ENCODE measurements around the gene DCAF12. TPM values are rescaled to one million over a fixed set of nuclear protein-coding genes. Genes with fewer than 3 reads are reported as not detected.
A peak's percentile ranks its signal among the peaks of the same experiment; 100 is the strongest.

The DCAF12 gene
- total RNA-seq (2014; rRNA removed; shearing (Covaris generic); ENCODE audit: low replicate concordance): 56.7 and 86.3 TPM in 2 replicates

DNA sequence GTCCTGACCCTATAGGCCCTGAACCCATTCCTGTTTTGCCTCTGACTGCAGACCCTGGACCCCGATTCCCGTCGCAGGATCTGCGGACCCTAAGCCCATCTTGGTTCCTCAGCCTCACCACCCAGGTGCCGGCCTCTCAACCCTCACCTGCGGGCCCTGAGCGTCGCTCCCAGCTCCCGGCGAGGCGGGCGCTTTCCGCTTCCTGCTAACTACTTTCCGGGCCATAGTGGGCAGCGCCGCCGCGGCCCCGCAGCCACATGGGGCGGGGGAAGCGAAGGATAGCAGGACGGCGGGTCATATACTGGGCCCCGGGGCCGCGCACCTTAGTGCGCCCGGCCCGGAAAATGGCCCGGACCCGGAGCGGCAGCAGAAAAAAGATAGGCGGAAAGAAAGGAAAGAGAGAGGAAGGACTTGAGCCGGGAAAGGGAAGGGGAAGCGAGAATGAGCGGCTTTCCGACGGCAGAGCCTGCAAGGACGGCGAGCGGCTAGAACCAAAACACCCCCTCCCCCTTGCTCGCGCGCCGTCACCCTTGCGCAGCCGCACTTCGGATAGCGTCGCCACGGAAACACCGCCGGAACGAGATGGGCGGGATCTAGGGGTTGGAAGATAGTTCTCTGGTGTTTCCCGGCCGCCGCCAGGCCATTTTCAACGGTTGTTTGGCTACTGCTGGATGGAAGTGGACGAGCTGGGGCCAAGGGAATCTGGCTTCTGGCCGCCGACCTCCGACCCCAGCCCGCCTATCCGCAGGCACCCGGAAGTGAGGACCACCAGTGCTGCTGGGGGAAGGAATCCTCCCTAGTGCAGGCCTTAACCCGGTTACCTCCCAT lies at the start of gene DCAF12:
Gene DCAF12 (minus strand): TSS at position 492 of the 828 bp plus-strand sequence. CDS start 267 bp downstream, at position 225.
- Histone ChIP-seq H3K4me3 (ENCODE audit: low read length) (peak within 1 kb of the TSS; percentile 83), H2AFZ (ENCODE audit: low read length) (0 out of 2 replicates have a peak within 1 kb of the TSS, but pooled peaks have one; percentile 17)

DNA sequence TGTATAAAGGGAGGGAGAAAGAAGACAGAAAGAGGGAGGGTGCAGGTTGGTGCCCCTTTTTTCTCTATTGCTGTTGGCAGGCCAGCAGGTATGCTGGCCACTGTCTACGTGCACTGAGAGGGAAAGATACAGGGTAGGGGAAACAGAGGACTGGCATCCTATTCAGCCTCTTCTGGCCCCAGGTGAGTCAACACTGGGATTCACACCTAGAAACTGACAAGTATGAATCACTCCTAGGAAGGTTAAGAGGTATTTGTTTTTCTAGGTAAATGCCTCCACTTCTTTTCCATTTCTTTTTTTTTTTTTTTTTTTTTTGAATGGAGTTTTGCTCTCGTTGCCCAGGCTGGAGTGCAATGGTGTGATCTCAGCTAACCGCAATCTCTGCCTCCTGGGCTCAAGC lies 49.6 kb upstream of the DCAF12 start:
- Histone ChIP-seq H3K4me3 (ENCODE audit: low read length) (no peak overlapping the region), H3K9me2 (replicated peaks; ENCODE audit: insufficient read depth, low read length) (no peaks in the 10 kb centered on the region), H3K9me3 (ENCODE audit: low read length) (no peaks in the 10 kb centered on the region), H4K20me1 (ENCODE audit: insufficient read depth, low read depth, low read length) (no peaks in the 10 kb centered on the region), H3K79me2 (ENCODE audit: low read length) (peaks cover 26% of the 10 kb centered on the region), H2AFZ (ENCODE audit: low read length) (no peak overlapping the region), H3K36me3 (ENCODE audit: insufficient read depth, low read length) (no peaks in the 10 kb centered on the region), H3K27me3 (ENCODE audit: low read length) (no peaks in the 10 kb centered on the region), H3K4me2 (ENCODE audit: low read depth, low read length, poor library complexity, severe bottlenecking) (no peak overlapping the region), H3K9ac (ENCODE audit: low read length) (no peak overlapping the region), H3K27ac (ENCODE audit: low read length) (no peak overlapping the region), H3K4me1 (ENCODE audit: low read length) (peaks cover 25% of the 10 kb centered on the region)
- no peak for DNase-seq

More for the DNA sequence above, at the start of gene DCAF12:
- DNase-seq: peak; percentile 97
- H3K9ac ChIP-seq (ENCODE audit: low read length): peak within 1 kb of the TSS; percentile 92
- peaks cover 39% of the 10 kb centered on the region for H3K4me1 ChIP-seq (ENCODE audit: low read length)
- peaks cover 48% of the 10 kb centered on the region for H3K79me2 ChIP-seq (ENCODE audit: low read length)
- peaks cover 28% of the 10 kb centered on the region; the same call in 1 of the 2 replicates for H4K20me1 ChIP-seq (ENCODE audit: insufficient read depth, low read depth, low read length)
- H3K9me2 ChIP-seq (replicated peaks; ENCODE audit: insufficient read depth, low read length): no peaks in the 10 kb centered on the region
- H3K36me3 ChIP-seq (ENCODE audit: insufficient read depth, low read length): peaks cover 19% of the 10 kb centered on the region; the same call in 1 of the 2 replicates
- H3K27ac ChIP-seq (ENCODE audit: low read length): peak within 1 kb of the TSS; percentile 94
- H3K9me3 ChIP-seq (ENCODE audit: low read length): no peaks in the 10 kb centered on the region
- peak within 1 kb of the TSS; percentile 95 for H3K4me2 ChIP-seq (ENCODE audit: low read depth, low read length, poor library complexity, severe bottlenecking)
- no peaks in the 10 kb centered on the region for H3K27me3 ChIP-seq (ENCODE audit: low read length)

DNA sequence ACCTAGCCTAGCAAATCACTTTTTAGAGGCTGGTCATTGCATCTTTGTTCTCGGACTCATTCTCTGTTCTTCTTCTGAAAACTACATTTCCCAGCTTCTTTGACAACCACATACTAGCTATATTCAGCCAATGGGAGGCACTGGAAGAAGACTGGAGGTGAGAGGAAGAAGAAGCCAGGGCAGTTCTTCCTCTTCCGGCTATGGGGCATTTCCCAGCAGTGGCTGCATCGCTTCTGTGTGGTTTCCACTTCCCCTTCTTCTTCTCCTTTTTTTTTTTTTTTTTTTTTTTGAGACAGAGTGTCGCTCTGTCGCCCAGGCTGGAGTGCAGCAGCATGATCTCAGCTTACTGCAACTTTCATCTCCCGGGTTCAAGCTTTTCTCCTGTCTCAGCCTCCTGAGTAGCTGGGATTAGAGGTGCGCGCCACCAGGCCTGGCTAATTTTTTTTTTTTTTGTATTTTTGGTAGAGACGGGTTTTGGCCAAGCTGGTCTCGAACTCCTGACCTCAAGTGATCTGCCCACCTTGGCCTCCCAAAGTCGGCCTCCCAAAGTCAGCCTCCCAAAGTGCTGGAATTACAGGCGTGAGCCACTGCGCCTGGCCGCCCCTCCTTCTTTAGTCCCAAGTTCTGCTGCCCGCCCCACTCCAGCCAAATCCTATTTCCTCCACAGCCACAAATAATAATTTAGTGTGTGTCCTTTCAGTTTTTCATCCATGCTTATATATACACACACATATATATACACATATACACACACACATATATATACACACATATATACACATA lies 45.4 kb upstream of the DCAF12 start:
- H2AFZ ChIP-seq (ENCODE audit: low read length): peak overlapping the region; percentile 83
- peaks cover 10% of the 10 kb centered on the region for H3K4me1 ChIP-seq (ENCODE audit: low read length)
- peak overlapping the region; percentile 30; the same call in 1 of the 2 replicates for H3K4me3 ChIP-seq (ENCODE audit: low read length)
- no peak overlapping the region for H3K27ac ChIP-seq (ENCODE audit: low read length)
- H3K9me2 ChIP-seq (replicated peaks; ENCODE audit: insufficient read depth, low read length): no peaks in the 10 kb centered on the region
- H3K36me3 ChIP-seq (ENCODE audit: insufficient read depth, low read length): no peaks in the 10 kb centered on the region
- peak overlapping the region; percentile 41 for H3K9ac ChIP-seq (ENCODE audit: low read length)
- H3K27me3 ChIP-seq (ENCODE audit: low read length): no peaks in the 10 kb centered on the region
- no peaks in the 10 kb centered on the region for H3K9me3 ChIP-seq (ENCODE audit: low read length)
- no peaks in the 10 kb centered on the region for H4K20me1 ChIP-seq (ENCODE audit: insufficient read depth, low read depth, low read length)
- peak overlapping the region; percentile 54 for H3K4me2 ChIP-seq (ENCODE audit: low read depth, low read length, poor library complexity, severe bottlenecking)
- H3K79me2 ChIP-seq (ENCODE audit: low read length): no peaks in the 10 kb centered on the region
- peak; percentile 88 for DNase-seq

DNA sequence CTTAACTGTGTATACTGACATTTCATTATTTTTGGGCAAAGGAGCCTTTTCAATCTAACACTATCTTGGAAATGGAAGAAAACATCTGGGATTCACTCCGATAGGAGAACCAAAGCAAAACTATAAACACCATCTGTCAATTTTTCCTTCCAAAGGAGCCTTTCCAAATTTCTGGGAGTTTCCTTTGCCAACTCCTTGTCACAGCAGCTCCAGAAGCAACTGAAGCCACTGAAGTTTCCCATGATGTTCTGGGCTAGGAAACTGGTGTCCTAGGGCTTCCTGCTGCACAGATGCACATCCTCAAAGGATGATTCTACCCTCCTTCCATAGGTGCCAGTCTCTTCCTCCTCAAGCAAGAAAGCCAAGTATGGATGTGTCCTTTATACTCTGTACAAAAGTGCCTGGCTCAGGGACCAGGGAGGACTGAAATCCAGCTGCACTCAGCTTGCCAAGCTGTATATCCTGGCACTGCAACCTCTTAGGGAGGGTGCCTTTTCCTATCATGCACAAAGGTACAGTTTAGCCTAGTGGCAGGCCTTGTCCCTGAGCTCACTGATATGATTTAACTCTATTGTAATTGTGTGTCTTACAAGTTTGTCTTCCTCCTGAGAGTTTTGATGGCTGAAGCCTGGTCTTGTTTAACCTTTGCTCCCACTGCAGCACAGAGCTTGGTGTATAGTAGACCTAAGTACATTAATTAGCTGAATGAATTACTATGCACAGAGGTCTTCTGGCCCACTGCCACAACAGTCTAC lies 43.9 kb upstream of the DCAF12 start:
- Histone ChIP-seq H3K4me2 (ENCODE audit: low read depth, low read length, poor library complexity, severe bottlenecking) (no peak overlapping the region), H3K27me3 (ENCODE audit: low read length) (no peaks in the 10 kb centered on the region), H3K27ac (ENCODE audit: low read length) (no peak overlapping the region), H3K36me3 (ENCODE audit: insufficient read depth, low read length) (no peaks in the 10 kb centered on the region), H4K20me1 (ENCODE audit: insufficient read depth, low read depth, low read length) (no peaks in the 10 kb centered on the region), H3K79me2 (ENCODE audit: low read length) (no peaks in the 10 kb centered on the region), H2AFZ (ENCODE audit: low read length) (peak overlapping the region; percentile 63; the same call in 1 of the 2 replicates), H3K4me3 (ENCODE audit: low read length) (no peak overlapping the region), H3K9ac (ENCODE audit: low read length) (no peak overlapping the region), H3K4me1 (ENCODE audit: low read length) (peaks cover 10% of the 10 kb centered on the region), H3K9me2 (replicated peaks; ENCODE audit: insufficient read depth, low read length) (no peaks in the 10 kb centered on the region), H3K9me3 (ENCODE audit: low read length) (no peaks in the 10 kb centered on the region)
- DNase-seq: no peak

DNA sequence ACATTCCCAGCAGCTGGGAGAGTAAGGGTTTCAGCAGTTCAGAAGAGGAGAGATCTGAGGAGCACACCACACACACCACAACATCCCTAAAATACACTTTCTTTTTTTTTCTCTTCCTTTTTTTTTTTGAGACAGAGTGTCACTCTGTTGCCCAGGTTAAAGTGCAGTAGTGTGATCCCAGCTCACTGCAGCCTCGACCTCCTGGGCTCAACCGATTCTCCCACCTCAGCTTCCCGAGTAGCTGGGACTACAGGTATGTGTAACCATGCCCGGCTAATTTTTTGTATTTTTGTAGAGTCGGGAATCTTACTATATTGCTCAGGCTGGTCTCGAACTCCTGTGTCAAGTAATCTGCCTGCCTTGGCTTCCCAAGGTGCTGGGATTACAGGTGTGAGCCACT lies 42.6 kb upstream of the DCAF12 start:
- H3K9me2 ChIP-seq (replicated peaks; ENCODE audit: insufficient read depth, low read length): no peaks in the 10 kb centered on the region
- no peaks in the 10 kb centered on the region for H3K27me3 ChIP-seq (ENCODE audit: low read length)
- H3K36me3 ChIP-seq (ENCODE audit: insufficient read depth, low read length): no peaks in the 10 kb centered on the region
- no peak overlapping the region for H3K27ac ChIP-seq (ENCODE audit: low read length)
- peaks cover 10% of the 10 kb centered on the region for H3K4me1 ChIP-seq (ENCODE audit: low read length)
- H3K79me2 ChIP-seq (ENCODE audit: low read length): no peaks in the 10 kb centered on the region
- H3K9me3 ChIP-seq (ENCODE audit: low read length): no peaks in the 10 kb centered on the region
- no peaks in the 10 kb centered on the region for H4K20me1 ChIP-seq (ENCODE audit: insufficient read depth, low read depth, low read length)
- H3K4me3 ChIP-seq (ENCODE audit: low read length): no peak overlapping the region
- no peak overlapping the region for H3K4me2 ChIP-seq (ENCODE audit: low read depth, low read length, poor library complexity, severe bottlenecking)
- DNase-seq: no peak
- H3K9ac ChIP-seq (ENCODE audit: low read length): no peak overlapping the region
- no peak overlapping the region for H2AFZ ChIP-seq (ENCODE audit: low read length)

DNA sequence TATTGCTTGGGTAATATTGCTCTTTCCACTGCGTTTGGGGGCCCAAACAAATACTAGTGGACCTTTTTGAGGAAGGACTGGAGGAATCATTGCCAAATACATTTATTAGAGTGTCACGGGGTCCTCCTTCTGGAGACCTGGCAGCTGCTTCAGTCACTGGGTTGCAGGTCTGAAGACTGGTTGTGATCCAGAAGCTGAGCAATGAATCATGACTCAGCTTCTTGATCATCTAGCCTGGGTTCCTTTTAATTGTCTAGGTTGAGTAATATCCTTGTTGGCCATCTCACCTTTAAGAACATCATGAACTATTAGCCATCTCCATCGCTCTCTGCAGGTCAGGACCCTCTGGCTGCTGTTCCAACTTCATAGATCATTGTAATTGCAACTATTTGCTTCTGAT lies 36.9 kb upstream of the DCAF12 start:
- H3K9ac ChIP-seq (ENCODE audit: low read length): no peak overlapping the region
- no peaks in the 10 kb centered on the region for H3K36me3 ChIP-seq (ENCODE audit: insufficient read depth, low read length)
- H4K20me1 ChIP-seq (ENCODE audit: insufficient read depth, low read depth, low read length): no peaks in the 10 kb centered on the region
- no peaks in the 10 kb centered on the region for H3K9me2 ChIP-seq (replicated peaks; ENCODE audit: insufficient read depth, low read length)
- H3K27me3 ChIP-seq (ENCODE audit: low read length): no peaks in the 10 kb centered on the region
- no peak overlapping the region for H3K4me3 ChIP-seq (ENCODE audit: low read length)
- H3K27ac ChIP-seq (ENCODE audit: low read length): no peak overlapping the region
- no peaks in the 10 kb centered on the region for H3K9me3 ChIP-seq (ENCODE audit: low read length)
- DNase-seq: no peak
- no peak overlapping the region for H3K4me2 ChIP-seq (ENCODE audit: low read depth, low read length, poor library complexity, severe bottlenecking)
- H2AFZ ChIP-seq (ENCODE audit: low read length): no peak overlapping the region
- H3K79me2 ChIP-seq (ENCODE audit: low read length): no peaks in the 10 kb centered on the region
- no peaks in the 10 kb centered on the region for H3K4me1 ChIP-seq (ENCODE audit: low read length)

DNA sequence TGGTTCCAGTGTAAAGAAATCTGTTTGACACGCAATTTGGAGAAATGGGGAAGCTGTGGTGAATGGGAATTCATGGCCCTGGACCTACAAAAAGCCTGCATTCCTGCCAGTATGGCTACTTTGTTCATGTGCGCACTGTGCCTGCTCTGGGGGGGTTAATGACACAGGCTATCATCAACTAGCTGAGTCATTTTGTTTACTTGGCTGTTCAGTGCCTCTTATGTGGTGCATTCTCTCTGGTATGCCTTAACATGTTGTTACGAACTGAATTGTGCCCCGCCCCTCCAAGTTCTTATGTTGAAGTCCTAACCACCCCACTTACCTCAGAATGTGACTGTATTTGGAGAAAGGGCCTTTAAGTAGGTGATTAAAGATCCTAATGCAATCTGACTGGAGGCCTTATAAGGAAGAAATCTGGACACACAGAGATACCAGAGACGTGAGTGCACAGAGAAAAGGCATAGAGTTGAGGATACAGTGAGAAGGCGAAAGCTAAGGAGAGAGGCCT lies 31.9 kb upstream of the DCAF12 start:
- H3K9ac ChIP-seq (ENCODE audit: low read length): no peak overlapping the region
- H3K36me3 ChIP-seq (ENCODE audit: insufficient read depth, low read length): no peaks in the 10 kb centered on the region
- no peak overlapping the region for H2AFZ ChIP-seq (ENCODE audit: low read length)
- no peak overlapping the region for H3K4me3 ChIP-seq (ENCODE audit: low read length)
- no peaks in the 10 kb centered on the region for H3K9me2 ChIP-seq (replicated peaks; ENCODE audit: insufficient read depth, low read length)
- no peak overlapping the region for H3K4me2 ChIP-seq (ENCODE audit: low read depth, low read length, poor library complexity, severe bottlenecking)
- H3K27me3 ChIP-seq (ENCODE audit: low read length): no peaks in the 10 kb centered on the region
- H3K4me1 ChIP-seq (ENCODE audit: low read length): no peaks in the 10 kb centered on the region
- H3K27ac ChIP-seq (ENCODE audit: low read length): no peak overlapping the region
- no peaks in the 10 kb centered on the region for H3K79me2 ChIP-seq (ENCODE audit: low read length)
- H4K20me1 ChIP-seq (ENCODE audit: insufficient read depth, low read depth, low read length): no peaks in the 10 kb centered on the region
- no peaks in the 10 kb centered on the region for H3K9me3 ChIP-seq (ENCODE audit: low read length)
- DNase-seq: no peak

All from Karpas-422 (cell line).